Stomach (tissue), 9 donors: Measurements from ENCODE around the gene CNTNAP4. TPM values are rescaled to one million over a fixed set of nuclear protein-coding genes. Genes with fewer than 3 reads are reported as not detected.

Experiments used
- DNase-seq, 2 donors: peaks; one replicate each; pipeline versions ENCODE4 v3.0.0 to v3.0.0-alpha.2; 2013 to 2019
- H3K27ac ChIP-seq, 5 donors: fragments of 200-600 bp in 4 of 5; sonication (generic) in 4 of 5; one replicate each; pipeline ENCODE4 v1.5.1; 2013 to 2019; ENCODE audit warnings: mild to moderate bottlenecking in 1 of 5, moderate library complexity in 1 of 5
- H3K27me3 ChIP-seq, 3 donors: fragments of 200-600 bp; sonication (generic); one replicate each; pipeline ENCODE4 v1.5.1; 2017 to 2019; ENCODE audit warnings: mixed run types in 1 of 3
- H3K36me3 ChIP-seq, 4 donors: fragments of 200-600 bp; sonication (generic); 1 replicate in 3 of 4; 2 replicates in 1 of 4; pipeline ENCODE4 v1.5.1; 2016 to 2019
- H3K4me1 ChIP-seq, 4 donors: fragments of 200-600 bp; sonication (generic); one replicate each; pipeline ENCODE4 v1.5.1; 2016 to 2019
- H3K4me3 ChIP-seq, 4 donors: fragments of 200-600 bp; sonication (generic) in 3 of 4; one replicate each; pipeline ENCODE4 v1.5.1; 2016 to 2019; ENCODE audit warnings: mild to moderate bottlenecking in 1 of 4
- H3K9me3 ChIP-seq, 4 donors: fragments of 200-600 bp; sonication (generic); one replicate each; pipeline ENCODE4 v1.5.1; 2016 to 2019
- EP300 ChIP-seq: sonication (generic); formaldehyde crosslinking; IDR thresholded peaks from one replicate; pipeline ENCODE4 v1.6.1; 2017; ENCODE audit warnings: antibody characterized with exemption
- POLR2A ChIP-seq, 4 donors: fragments of 450-650 bp; IDR thresholded peaks; one replicate each; pipeline ENCODE4 v1.6.1; 2016; ENCODE audit warnings: antibody characterized with exemption in 4 of 4, control low read depth in 2 of 4, mild to moderate bottlenecking in 1 of 4, moderate library complexity in 1 of 4
- POLR2AphosphoS5 ChIP-seq, 3 donors: sonication (generic); formaldehyde crosslinking; IDR thresholded peaks; one replicate each; pipeline ENCODE4 v1.6.1; 2016; ENCODE audit warnings: antibody characterized with exemption in 3 of 3
- WGBS, 5 donors: extraction: QIAGEN DNeasy Blood & Tissue Kit in 3 of 5; methylation state at CpG; one replicate each; pipeline versions ENCODE4 v1.1.5 to v1.1.7; 2013 to 2018; 5-methylcytosine and 5-hydroxymethylcytosine counted together
- intact Hi-C: fragments of 100-400 bp; cut with DNase I; formaldehyde crosslinking; loops from one replicate; pipeline ENCODE4 v1.15.1; 2023; ENCODE audit warnings: low total_unique reads
- polyA plus RNA-seq, 3 donors: library from polyadenylated mRNA; stranded (reverse); fragments of 200-250 nt; gene quantifications; one replicate each; pipeline ENCODE4 v1.2.3, GENCODE V29; 2013
- total RNA-seq, 5 donors: library from RNA; depleted of rRNA; stranded (reverse); fragments of >200 nt; gene quantifications; one replicate each; pipeline versions ENCODE4 v1.1.0 to v1.2.3, GENCODE V29; 2014 to 2016
- TF ChIP-seq, protein P1 (sequence below), 7 experiments: fragments of 450-650 bp in 4 of 7; fragments of 200-600 bp in 3 of 7; sonication (generic) in 3 of 7; IDR thresholded peaks; one replicate each; pipeline ENCODE4 v1.5.1; 2016 to 2019; ENCODE audit warnings: antibody characterized with exemption in 7 of 7, control low read depth in 2 of 7, mild to moderate bottlenecking in 1 of 7
- donor health status: healthy with polysubstance abuse.
- donor health status: Bipolar disorder and iron deficiency.
- donor health status: healthy.

The CNTNAP4 gene
- total and polyA plus RNA-seq, 8 donors, result 1.3 TPM; not detected in 7

DNA sequence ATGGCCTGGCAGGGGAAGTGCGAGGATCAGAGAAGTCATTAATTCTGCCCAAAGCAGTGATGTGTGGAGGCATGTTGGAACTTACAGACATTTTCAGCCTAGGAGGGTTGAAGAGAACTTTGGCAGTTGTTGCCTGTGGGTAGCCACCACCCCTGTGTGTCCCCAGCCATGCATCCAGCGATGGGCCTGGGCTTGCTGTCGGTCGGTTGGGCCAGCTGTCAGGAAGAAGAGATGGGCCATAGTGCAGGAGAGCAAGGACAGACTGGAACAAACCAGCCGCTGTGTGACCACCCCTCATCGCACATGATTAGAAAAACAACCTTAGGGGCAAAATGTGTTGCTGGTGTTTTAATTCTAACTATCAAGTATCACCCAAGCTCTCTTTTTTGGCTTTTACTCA, 173.7 kb downstream of the CNTNAP4 start:
- WGBS, 5 donors, result 84 to 90% (median 85%) methylated on average over 6 of the region's 6 CpGs
- intact Hi-C loops, result no loop called here
- TF ChIP-seq EP300 (no peak), POLR2A (IDR thresholded peaks at IDR 0.05) (no peak), POLR2AphosphoS5 (IDR thresholded peaks at IDR 0.05) (no peak)
- TF ChIP-seq, protein P1, sequence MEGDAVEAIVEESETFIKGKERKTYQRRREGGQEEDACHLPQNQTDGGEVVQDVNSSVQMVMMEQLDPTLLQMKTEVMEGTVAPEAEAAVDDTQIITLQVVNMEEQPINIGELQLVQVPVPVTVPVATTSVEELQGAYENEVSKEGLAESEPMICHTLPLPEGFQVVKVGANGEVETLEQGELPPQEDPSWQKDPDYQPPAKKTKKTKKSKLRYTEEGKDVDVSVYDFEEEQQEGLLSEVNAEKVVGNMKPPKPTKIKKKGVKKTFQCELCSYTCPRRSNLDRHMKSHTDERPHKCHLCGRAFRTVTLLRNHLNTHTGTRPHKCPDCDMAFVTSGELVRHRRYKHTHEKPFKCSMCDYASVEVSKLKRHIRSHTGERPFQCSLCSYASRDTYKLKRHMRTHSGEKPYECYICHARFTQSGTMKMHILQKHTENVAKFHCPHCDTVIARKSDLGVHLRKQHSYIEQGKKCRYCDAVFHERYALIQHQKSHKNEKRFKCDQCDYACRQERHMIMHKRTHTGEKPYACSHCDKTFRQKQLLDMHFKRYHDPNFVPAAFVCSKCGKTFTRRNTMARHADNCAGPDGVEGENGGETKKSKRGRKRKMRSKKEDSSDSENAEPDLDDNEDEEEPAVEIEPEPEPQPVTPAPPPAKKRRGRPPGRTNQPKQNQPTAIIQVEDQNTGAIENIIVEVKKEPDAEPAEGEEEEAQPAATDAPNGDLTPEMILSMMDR (IDR thresholded peaks at IDR 0.05), result no peak

DNA sequence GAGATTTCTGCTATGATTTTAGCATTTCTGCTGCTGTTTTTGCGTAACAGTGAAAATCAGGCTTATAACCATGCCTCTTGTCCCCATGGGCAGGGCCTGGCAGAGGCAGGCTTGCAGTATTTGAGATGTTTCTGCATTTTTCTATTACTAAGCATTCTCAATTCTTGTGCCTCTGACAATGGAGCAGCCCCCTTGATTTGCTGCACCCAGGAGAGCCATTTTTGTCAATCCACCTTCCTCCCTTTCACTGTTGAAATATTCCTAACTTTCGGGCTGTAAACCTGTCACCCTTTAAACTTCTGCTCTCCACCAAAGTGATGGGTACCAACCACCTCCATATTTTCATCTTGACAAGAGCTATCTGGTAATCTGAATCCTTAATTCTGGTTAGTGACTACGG, 178.1 kb downstream of the CNTNAP4 start:
- Histone ChIP-seq H3K27ac (no peak overlapping the region), H3K4me3 (no peak overlapping the region), H3K36me3 (no peaks in the 10 kb centered on the region), H3K27me3 (no peaks in the 10 kb centered on the region), H3K9me3 (no peaks in the 10 kb centered on the region), H3K4me1 (no peaks in the 10 kb centered on the region)
- DNase-seq, result no peak
- 75 to 92% (median 86%) methylated on average over 3 of the region's 3 CpGs for WGBS, 5 donors
- TF ChIP-seq, protein P1 (IDR thresholded peaks at IDR 0.05), result no peak
- no peak for TF ChIP-seq POLR2A (IDR thresholded peaks at IDR 0.05)
- TF ChIP-seq POLR2AphosphoS5 (IDR thresholded peaks at IDR 0.05), result no peak
- no peak for TF ChIP-seq EP300
- intact Hi-C loops, result no loop called here

More for the DNA sequence above, 173.7 kb downstream of the CNTNAP4 start:
- no peaks in the 10 kb centered on the region for H3K9me3 ChIP-seq
- H3K4me1 ChIP-seq, result no peaks in the 10 kb centered on the region
- no peak overlapping the region for H3K4me3 ChIP-seq
- no peak for DNase-seq
- no peaks in the 10 kb centered on the region for H3K27me3 ChIP-seq
- no peak overlapping the region for H3K27ac ChIP-seq
- no peaks in the 10 kb centered on the region for H3K36me3 ChIP-seq

DNA sequence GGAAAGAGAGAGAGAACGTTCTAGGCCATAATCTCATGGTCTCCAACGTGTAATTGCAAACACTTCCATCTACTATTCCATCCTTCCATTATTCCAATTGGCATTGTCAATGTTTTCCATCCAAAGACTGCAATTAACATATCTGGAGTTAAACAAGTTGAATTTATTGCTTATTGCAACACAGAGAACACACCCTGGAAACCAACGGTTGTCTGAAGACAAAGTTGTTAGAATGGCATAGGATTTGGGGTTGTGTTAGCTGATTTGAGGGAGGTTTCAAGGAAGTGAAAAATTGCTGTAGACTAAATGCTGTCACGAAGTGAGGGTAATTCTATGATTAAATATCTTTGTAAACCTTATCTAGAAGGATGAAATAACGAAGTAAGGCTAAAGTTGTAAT, 178.8 kb downstream of the CNTNAP4 start:
- Histone ChIP-seq H3K4me1 (no peaks in the 10 kb centered on the region), H3K27me3 (no peaks in the 10 kb centered on the region), H3K27ac (no peak overlapping the region), H3K4me3 (no peak overlapping the region), H3K36me3 (no peaks in the 10 kb centered on the region), H3K9me3 (no peaks in the 10 kb centered on the region)
- 56 to 68% (median 64%) methylated on average over 5 of the region's 5 CpGs for WGBS, 5 donors
- intact Hi-C loops, result no loop called here
- TF ChIP-seq, protein P1 (IDR thresholded peaks at IDR 0.05), result no peak
- TF ChIP-seq POLR2AphosphoS5 (IDR thresholded peaks at IDR 0.05), result no peak
- no peak for TF ChIP-seq POLR2A (IDR thresholded peaks at IDR 0.05)
- no peak for TF ChIP-seq EP300
- no peak for DNase-seq

DNA sequence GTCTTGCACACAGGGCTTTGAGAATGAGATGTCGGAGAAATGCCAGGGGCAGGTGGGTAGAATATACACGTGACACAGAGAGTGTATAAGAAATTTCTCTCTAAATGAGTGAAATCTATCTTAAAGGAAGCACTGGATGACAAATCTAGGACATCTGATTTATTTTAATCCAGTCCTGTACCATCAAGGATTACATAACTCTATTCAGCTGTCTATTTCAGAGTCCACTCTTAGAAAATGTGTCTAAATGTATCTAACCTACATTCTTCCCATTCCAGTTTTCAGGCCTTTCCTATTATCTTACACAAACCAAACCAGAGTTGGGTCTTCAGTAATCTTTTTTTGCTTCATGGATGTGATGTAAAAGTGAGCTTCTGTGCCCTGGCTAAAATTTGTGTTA, 181.9 kb downstream of the CNTNAP4 start:
- Histone ChIP-seq H3K27me3 (no peaks in the 10 kb centered on the region), H3K4me1 (no peaks in the 10 kb centered on the region), H3K4me3 (no peak overlapping the region), H3K36me3 (no peaks in the 10 kb centered on the region), H3K27ac (no peak overlapping the region), H3K9me3 (no peaks in the 10 kb centered on the region)
- DNase-seq, result no peak
- intact Hi-C loops, result no loop called here
- WGBS, 5 donors, result 57 to 80% (median 73%) methylated on average over 2 of the region's 2 CpGs
- TF ChIP-seq EP300 (no peak), POLR2A (IDR thresholded peaks at IDR 0.05) (no peak), POLR2AphosphoS5 (IDR thresholded peaks at IDR 0.05) (no peak)
- TF ChIP-seq, protein P1 (IDR thresholded peaks at IDR 0.05), result no peak
